HepG2 (cell line): ENCODE results near the gene CADPS. TPM values are rescaled to one million over a fixed set of nuclear protein-coding genes. Genes with fewer than 3 reads are reported as not detected.

Experiments
- ATF7 ChIP-seq, 2 experiments: fragments of 450-650 bp in 1 of 2; sonication (generic) in 1 of 2; formaldehyde crosslinking in 1 of 2; IDR thresholded peaks; 2 replicates each; pipeline versions ENCODE4 v1.4.0 to v1.6.1; 2016 to 2020; ENCODE audit warnings: antibody characterized with exemption in 1 of 2, mild to moderate bottlenecking in 1 of 2, missing genetic modification reagents in 1 of 2
- ELF3 ChIP-seq: IDR thresholded peaks from 2 replicates; pipeline ENCODE4 v1.6.1; 2016; ENCODE audit warnings: missing genetic modification reagents, missing compliant biosample characterization
- GATA4 ChIP-seq: sonication (generic); IDR thresholded peaks from 2 replicates; pipeline ENCODE4 v1.6.1; 2016; ENCODE audit warnings: antibody characterized with exemption, low read depth, borderline replicate concordance
- HOXA5 ChIP-seq: sonication (generic); formaldehyde crosslinking; IDR thresholded peaks from 2 replicates; pipeline ENCODE4 v1.4.0; 2020; ENCODE audit warnings: missing genetic modification reagents
- PHB2 ChIP-seq: fragments of 450-650 bp; IDR thresholded peaks from 2 replicates; pipeline ENCODE4 v1.6.1; 2018; ENCODE audit not compliant: partially characterized antibody
- RARA ChIP-seq: IDR thresholded peaks from 2 replicates; pipeline ENCODE4 v1.6.1; 2016; ENCODE audit warnings: missing genetic modification reagents, missing compliant biosample characterization
- RFX1 ChIP-seq: fragments of 450-650 bp; IDR thresholded peaks from 2 replicates; pipeline ENCODE4 v1.6.1; 2017
- SALL1 ChIP-seq: sonication (generic); formaldehyde crosslinking; IDR thresholded peaks from 2 replicates; pipeline ENCODE4 v1.8.0; 2022; ENCODE audit warnings: mild to moderate bottlenecking, missing genetic modification reagents
- SMAD9 ChIP-seq: sonication (generic); formaldehyde crosslinking; IDR thresholded peaks from 2 replicates; pipeline ENCODE4 v1.5.1; 2020; ENCODE audit warnings: mild to moderate bottlenecking, missing genetic modification reagents
- TP53 ChIP-seq: sonication (generic); formaldehyde crosslinking; conservative IDR thresholded peaks from 2 replicates; pipeline ENCODE4 v1.4.0; 2020; ENCODE audit warnings: missing genetic modification reagents
- WIZ ChIP-seq: sonication (generic); formaldehyde crosslinking; IDR thresholded peaks from 2 replicates; pipeline ENCODE4 v1.5.1; 2020; ENCODE audit warnings: mild to moderate bottlenecking, missing genetic modification reagents
- YEATS2 ChIP-seq: sonication (generic); formaldehyde crosslinking; IDR thresholded peaks from 2 replicates; pipeline ENCODE4 v1.4.0; 2020; ENCODE audit warnings: missing genetic modification reagents, borderline replicate concordance
- ZFX ChIP-seq: sonication (generic); formaldehyde crosslinking; IDR thresholded peaks from 2 replicates; pipeline ENCODE4 v1.4.0; 2020; ENCODE audit warnings: mild to moderate bottlenecking, low read depth, missing genetic modification reagents, moderate library complexity
- ZNF12 ChIP-seq: sonication (generic); formaldehyde crosslinking; IDR thresholded peaks from 2 replicates; pipeline ENCODE4 v1.5.0; 2020; ENCODE audit warnings: missing genetic modification reagents
- ZNF558 ChIP-seq: sonication (generic); formaldehyde crosslinking; IDR thresholded peaks from 2 replicates; pipeline ENCODE4 v1.9.0; 2022; ENCODE audit warnings: mild to moderate bottlenecking, missing genetic modification reagents, borderline replicate concordance
- ZNF567 ChIP-seq: sonication (generic); formaldehyde crosslinking; IDR thresholded peaks from 2 replicates; pipeline ENCODE4 v1.8.1; 2023; ENCODE audit warnings: mild to moderate bottlenecking, missing genetic modification reagents, borderline replicate concordance
- polyA plus RNA-seq, 8 experiments: library from polyadenylated mRNA; depleted of rRNA in 3 of 8; stranded (reverse) in 7 of 8; unstranded in 1 of 8; fragments of >200 nt; fragmentation: Illumina TruSeq in 4 of 8; extraction: Trizol in 4 of 8; gene quantifications; 2 replicates each; pipeline versions ENCODE4 v1.2.1 to v1.2.3, GENCODE V29; 2011 to 2016; ENCODE audit warnings: low read depth in 4 of 8, missing spikeins in 1 of 8, mixed read lengths in 1 of 8; ENCODE audit not compliant: insufficient read depth in 1 of 8
- total RNA-seq, 5 experiments: library from RNA; depleted of rRNA; stranded (reverse); fragments of >200 nt; fragmentation: Illumina TruSeq; extraction: Trizol; gene quantifications; 2 replicates each; pipeline ENCODE4 v1.2.3, GENCODE V29; 2016; ENCODE audit warnings: low read depth in 1 of 5
- TF ChIP-seq, protein P1 (sequence below): sonication (generic); formaldehyde crosslinking; IDR thresholded peaks from 2 replicates; pipeline ENCODE4 v1.4.0; 2020; ENCODE audit warnings: missing genetic modification reagents, mild to moderate bottlenecking, borderline replicate concordance
- TF ChIP-seq, protein P2 (sequence below): sonication (generic); formaldehyde crosslinking; IDR thresholded peaks from 2 replicates; pipeline ENCODE4 v1.8.0; 2022; ENCODE audit warnings: missing genetic modification reagents, mild to moderate bottlenecking, inconsistent platforms, borderline replicate concordance
- TF ChIP-seq, protein P3 (sequence below): sonication (generic); formaldehyde crosslinking; IDR thresholded peaks from 2 replicates; pipeline ENCODE4 v1.4.0; 2020; ENCODE audit warnings: mild to moderate bottlenecking, missing genetic modification reagents
- TF ChIP-seq, protein P4 (sequence below): sonication (generic); formaldehyde crosslinking; IDR thresholded peaks from 2 replicates; pipeline ENCODE4 v1.5.0; 2020; ENCODE audit warnings: missing genetic modification reagents
- TF ChIP-seq, protein P5 (sequence below): sonication (generic); formaldehyde crosslinking; IDR thresholded peaks from 2 replicates; pipeline ENCODE4 v1.5.0; 2020; ENCODE audit warnings: mild to moderate bottlenecking, missing genetic modification reagents

Gene CADPS
- total and polyA plus RNA-seq, 2 of the 13 experiments (the other 11 are each of a cell fraction or from before 2014, with no cell fraction given): not detected

DNA sequence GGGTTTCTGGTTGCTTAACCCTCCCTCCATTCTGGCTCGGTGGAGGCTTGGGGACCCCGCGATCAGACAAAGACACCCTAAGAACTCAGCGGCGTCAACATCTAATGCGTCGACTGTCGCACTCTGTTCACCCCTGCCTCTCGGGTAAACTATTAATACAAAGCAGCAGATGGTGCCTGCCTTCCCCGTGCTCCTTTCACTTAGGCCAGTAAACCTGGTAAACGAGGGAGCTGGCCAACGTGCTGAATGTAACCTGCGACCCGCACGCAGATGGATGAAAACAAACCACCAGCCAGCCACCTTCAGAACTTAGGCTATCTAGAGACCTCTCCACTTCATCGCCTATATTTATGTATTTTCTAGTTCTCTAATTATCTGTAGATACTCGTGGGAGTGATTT is 848 bp upstream of the CADPS start (continued):
- TF ChIP-seq, protein P1, sequence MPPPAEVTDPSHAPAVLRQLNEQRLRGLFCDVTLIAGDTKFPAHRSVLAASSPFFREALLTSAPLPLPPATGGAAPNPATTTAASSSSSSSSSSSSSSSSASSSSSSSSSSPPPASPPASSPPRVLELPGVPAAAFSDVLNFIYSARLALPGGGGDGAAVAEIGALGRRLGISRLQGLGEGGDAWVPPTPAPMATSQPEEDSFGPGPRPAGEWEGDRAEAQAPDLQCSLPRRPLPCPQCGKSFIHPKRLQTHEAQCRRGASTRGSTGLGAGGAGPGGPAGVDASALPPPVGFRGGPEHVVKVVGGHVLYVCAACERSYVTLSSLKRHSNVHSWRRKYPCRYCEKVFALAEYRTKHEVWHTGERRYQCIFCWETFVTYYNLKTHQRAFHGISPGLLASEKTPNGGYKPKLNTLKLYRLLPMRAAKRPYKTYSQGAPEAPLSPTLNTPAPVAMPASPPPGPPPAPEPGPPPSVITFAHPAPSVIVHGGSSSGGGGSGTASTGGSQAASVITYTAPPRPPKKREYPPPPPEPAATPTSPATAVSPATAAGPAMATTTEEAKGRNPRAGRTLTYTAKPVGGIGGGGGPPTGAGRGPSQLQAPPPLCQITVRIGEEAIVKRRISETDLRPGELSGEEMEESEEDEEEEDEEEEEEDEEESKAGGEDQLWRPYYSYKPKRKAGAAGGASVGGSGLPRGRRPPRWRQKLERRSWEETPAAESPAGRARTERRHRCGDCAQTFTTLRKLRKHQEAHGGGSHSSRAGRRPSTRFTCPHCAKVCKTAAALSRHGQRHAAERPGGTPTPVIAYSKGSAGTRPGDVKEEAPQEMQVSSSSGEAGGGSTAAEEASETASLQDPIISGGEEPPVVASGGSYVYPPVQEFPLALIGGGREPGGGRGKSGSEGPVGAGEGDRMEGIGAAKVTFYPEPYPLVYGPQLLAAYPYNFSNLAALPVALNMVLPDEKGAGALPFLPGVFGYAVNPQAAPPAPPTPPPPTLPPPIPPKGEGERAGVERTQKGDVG (CRISPR knock-in tag): no peak
- TF ChIP-seq YEATS2: no peak
- TF ChIP-seq ZNF567 (CRISPR knock-in tag): no peak
- TF ChIP-seq ATF7 (IDR thresholded peaks at IDR 0.05): no peak
- no peak for TF ChIP-seq ATF7 (CRISPR knock-in tag; IDR thresholded peaks at IDR 0.05)
- TF ChIP-seq PHB2: no peak
- no peak for TF ChIP-seq SMAD9 (CRISPR knock-in tag)
- TF ChIP-seq, protein P2, sequence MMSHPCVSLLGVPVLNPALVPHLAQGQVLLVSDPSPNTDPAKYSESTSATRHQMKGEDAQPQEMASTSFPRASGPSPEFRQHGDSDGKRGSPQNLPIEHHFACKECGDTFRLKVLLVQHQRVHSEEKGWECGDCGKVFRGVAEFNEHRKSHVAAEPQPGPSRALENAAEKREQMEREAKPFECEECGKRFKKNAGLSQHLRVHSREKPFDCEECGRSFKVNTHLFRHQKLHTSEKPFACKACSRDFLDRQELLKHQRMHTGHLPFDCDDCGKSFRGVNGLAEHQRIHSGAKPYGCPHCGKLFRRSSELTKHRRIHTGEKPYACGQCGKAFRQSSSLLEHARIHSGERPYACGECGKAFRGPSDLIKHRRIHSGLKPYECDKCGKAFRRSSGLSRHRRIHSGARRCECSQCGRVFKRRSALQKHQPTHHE (CRISPR knock-in tag): no peak
- TF ChIP-seq RARA (CRISPR knock-in tag): peak; percentile 35; the same call in 1 of the 2 replicates
- TF ChIP-seq, protein P3, sequence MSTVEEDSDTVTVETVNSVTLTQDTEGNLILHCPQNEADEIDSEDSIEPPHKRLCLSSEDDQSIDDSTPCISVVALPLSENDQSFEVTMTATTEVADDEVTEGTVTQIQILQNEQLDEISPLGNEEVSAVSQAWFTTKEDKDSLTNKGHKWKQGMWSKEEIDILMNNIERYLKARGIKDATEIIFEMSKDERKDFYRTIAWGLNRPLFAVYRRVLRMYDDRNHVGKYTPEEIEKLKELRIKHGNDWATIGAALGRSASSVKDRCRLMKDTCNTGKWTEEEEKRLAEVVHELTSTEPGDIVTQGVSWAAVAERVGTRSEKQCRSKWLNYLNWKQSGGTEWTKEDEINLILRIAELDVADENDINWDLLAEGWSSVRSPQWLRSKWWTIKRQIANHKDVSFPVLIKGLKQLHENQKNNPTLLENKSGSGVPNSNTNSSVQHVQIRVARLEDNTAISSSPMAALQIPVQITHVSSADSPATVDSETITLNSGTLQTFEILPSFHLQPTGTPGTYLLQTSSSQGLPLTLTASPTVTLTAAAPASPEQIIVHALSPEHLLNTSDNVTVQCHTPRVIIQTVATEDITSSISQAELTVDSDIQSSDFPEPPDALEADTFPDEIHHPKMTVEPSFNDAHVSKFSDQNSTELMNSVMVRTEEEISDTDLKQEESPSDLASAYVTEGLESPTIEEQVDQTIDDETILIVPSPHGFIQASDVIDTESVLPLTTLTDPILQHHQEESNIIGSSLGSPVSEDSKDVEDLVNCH (CRISPR knock-in tag): no peak
- no peak for TF ChIP-seq ZNF12
- no peak for TF ChIP-seq TP53 (CRISPR knock-in tag)
- peak; percentile 60 for TF ChIP-seq SALL1 (CRISPR knock-in tag)
- peak; percentile 31; the same call in 1 of the 2 replicates for TF ChIP-seq HOXA5
- no peak for TF ChIP-seq GATA4
- peak; percentile 78; the same call in 1 of the 2 replicates for TF ChIP-seq WIZ
- no peak for TF ChIP-seq RFX1
- peak; percentile 37; the same call in 1 of the 2 replicates for TF ChIP-seq ELF3 (CRISPR knock-in tag)
- TF ChIP-seq ZNF558 (CRISPR knock-in tag): peak; percentile 41; the same call in 1 of the 2 replicates
- TF ChIP-seq, protein P4, sequence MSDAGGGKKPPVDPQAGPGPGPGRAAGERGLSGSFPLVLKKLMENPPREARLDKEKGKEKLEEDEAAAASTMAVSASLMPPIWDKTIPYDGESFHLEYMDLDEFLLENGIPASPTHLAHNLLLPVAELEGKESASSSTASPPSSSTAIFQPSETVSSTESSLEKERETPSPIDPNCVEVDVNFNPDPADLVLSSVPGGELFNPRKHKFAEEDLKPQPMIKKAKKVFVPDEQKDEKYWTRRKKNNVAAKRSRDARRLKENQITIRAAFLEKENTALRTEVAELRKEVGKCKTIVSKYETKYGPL (CRISPR knock-in tag): no peak
- TF ChIP-seq ZFX (CRISPR knock-in tag): no peak
- TF ChIP-seq, protein P5, sequence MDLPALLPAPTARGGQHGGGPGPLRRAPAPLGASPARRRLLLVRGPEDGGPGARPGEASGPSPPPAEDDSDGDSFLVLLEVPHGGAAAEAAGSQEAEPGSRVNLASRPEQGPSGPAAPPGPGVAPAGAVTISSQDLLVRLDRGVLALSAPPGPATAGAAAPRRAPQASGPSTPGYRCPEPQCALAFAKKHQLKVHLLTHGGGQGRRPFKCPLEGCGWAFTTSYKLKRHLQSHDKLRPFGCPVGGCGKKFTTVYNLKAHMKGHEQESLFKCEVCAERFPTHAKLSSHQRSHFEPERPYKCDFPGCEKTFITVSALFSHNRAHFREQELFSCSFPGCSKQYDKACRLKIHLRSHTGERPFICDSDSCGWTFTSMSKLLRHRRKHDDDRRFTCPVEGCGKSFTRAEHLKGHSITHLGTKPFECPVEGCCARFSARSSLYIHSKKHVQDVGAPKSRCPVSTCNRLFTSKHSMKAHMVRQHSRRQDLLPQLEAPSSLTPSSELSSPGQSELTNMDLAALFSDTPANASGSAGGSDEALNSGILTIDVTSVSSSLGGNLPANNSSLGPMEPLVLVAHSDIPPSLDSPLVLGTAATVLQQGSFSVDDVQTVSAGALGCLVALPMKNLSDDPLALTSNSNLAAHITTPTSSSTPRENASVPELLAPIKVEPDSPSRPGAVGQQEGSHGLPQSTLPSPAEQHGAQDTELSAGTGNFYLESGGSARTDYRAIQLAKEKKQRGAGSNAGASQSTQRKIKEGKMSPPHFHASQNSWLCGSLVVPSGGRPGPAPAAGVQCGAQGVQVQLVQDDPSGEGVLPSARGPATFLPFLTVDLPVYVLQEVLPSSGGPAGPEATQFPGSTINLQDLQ (CRISPR knock-in tag): no peak
